Measurements from ENCODE around the gene FRMD5.

GRCh38 chr15:44092221-44092620, 102.8 kb downstream of the FRMD5 start:
- TF ChIP-seq CTCF (conservative IDR thresholded peaks at IDR 0.05; ENCODE audit: low read depth in 2 of 2) = no peak
- TF ChIP-seq EZH2 (IDR thresholded peaks at IDR 0.05; ENCODE audit: low read depth, unreplicated experiment) = no peak

Measured in GM23338 (cell line).